AG09319 (cell line): ENCODE results near the gene ZNF236.
"Not testable (repeated sequence)": the region's sequence is repeated elsewhere in the genome, so short reads cannot be mapped to it uniquely, and the experiment has no call there.

ENCODE experiments used
- DNase-seq: peaks from one replicate; pipeline ENCODE4 v3.0.0-alpha.2; 2010; ENCODE audit warnings: low read depth; ENCODE audit errors: extremely low read depth
- CTCF ChIP-seq: IDR thresholded peaks from 2 replicates; pipeline ENCODE4 v1.5.1; 2011; ENCODE audit warnings: low read depth, mild to moderate bottlenecking, inconsistent platforms, low read length, moderate library complexity

The ZNF236 gene

GRCh38 chr18:77017355-77017754, 195.0 kb downstream of the ZNF236 start:
- TF ChIP-seq CTCF, result no peak
- DNase-seq, result no peak

- DNase-seq, result not testable (repeated sequence)
Observed at GRCh38 chr18:77018650-77019049, 196.3 kb downstream of the ZNF236 start.

- DNase-seq, result no peak
- TF ChIP-seq CTCF, result no peak
Observed at GRCh38 chr18:77019641-77020040, 197.3 kb downstream of the ZNF236 start.
